MM.1S (cell line): ENCODE data around the gene ZNF41.

Experiments used
- EZH2 ChIP-seq: fragments of 300-600 bp; sonication (generic); optimal IDR thresholded peaks from 2 replicates; pipeline ENCODE3; 2017; ENCODE audit warnings: low read depth, mild to moderate bottlenecking, antibody characterized with exemption, low read length, mixed read lengths
- EZH2phosphoT487 ChIP-seq: fragments of 300-600 bp; sonication (generic); IDR thresholded peaks from 2 replicates; pipeline ENCODE4 v1.6.1; 2018; ENCODE audit warnings: antibody characterized with exemption, low read length
- TF ChIP-seq, protein P1 (sequence below): fragments of 300-600 bp; sonication (generic); IDR thresholded peaks from 2 replicates; pipeline ENCODE4 v1.5.1; 2016; ENCODE audit warnings: antibody characterized with exemption, low read length, mixed read lengths

DNA sequence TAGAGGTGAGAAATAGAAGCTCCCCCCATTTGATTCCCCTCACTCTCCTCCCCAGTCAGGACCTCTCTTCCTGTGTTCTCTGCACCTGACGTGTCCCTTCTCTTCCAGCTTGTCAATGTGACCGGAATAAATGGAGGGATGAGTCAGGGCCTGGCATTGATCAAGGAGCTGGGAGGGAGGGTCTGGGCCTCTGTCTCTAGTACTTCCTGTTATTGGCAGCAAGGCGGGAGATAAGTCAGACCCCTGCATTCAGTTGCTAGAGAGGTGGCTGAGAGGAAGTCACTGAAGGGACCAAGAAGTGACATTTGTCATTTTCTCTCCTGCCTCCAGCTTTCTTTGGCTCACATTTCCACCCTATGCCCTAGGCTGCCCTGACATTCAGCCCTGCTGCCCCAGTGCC lies 35.1 kb upstream of the ZNF41 start:
- TF ChIP-seq, protein P1, sequence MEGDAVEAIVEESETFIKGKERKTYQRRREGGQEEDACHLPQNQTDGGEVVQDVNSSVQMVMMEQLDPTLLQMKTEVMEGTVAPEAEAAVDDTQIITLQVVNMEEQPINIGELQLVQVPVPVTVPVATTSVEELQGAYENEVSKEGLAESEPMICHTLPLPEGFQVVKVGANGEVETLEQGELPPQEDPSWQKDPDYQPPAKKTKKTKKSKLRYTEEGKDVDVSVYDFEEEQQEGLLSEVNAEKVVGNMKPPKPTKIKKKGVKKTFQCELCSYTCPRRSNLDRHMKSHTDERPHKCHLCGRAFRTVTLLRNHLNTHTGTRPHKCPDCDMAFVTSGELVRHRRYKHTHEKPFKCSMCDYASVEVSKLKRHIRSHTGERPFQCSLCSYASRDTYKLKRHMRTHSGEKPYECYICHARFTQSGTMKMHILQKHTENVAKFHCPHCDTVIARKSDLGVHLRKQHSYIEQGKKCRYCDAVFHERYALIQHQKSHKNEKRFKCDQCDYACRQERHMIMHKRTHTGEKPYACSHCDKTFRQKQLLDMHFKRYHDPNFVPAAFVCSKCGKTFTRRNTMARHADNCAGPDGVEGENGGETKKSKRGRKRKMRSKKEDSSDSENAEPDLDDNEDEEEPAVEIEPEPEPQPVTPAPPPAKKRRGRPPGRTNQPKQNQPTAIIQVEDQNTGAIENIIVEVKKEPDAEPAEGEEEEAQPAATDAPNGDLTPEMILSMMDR: no peak
- TF ChIP-seq EZH2phosphoT487 (no peak), EZH2 (no peak)
